ENCODE measurements around the gene STXBP3. TPM values are rescaled to one million over a fixed set of nuclear protein-coding genes. Genes with fewer than 3 reads are reported as not detected.

Gene STXBP3
- polyA plus RNA-seq, 1 of the 3 experiments (the other 2 are of a cell fraction) = 12.6 TPM

- POLR2A ChIA-PET = no interaction called here
- Histone ChIP-seq H3K36me3 (replicated peaks in 1 of 2; ENCODE audit: control insufficient read depth in 1 of 2, insufficient read depth in 2 of 2, low read length in 1 of 2) (no peaks in the 10 kb centered on the region), H3K9ac (no peak overlapping the region), H3K4me3 (ENCODE audit: low read depth in 2 of 2, low read length in 1 of 2) (no peak overlapping the region), H4K20me1 (ENCODE audit: insufficient read depth) (no peaks in the 10 kb centered on the region), H3K9me2 (no peaks in the 10 kb centered on the region), H3K27ac (ENCODE audit: low read depth in 2 of 2, low read length in 1 of 2) (no peak overlapping the region), H3K27me3 (ENCODE audit: insufficient read depth) (no peaks in the 10 kb centered on the region), H2AFZ (ENCODE audit: low read depth) (no peak overlapping the region), H3K79me2 (ENCODE audit: insufficient read depth) (no peaks in the 10 kb centered on the region), H3K4me2 (no peak overlapping the region), H3K4me1 (ENCODE audit: control insufficient read depth in 1 of 2, insufficient read depth in 2 of 2, low read depth in 1 of 2, low read length in 1 of 2) (no peaks in the 10 kb centered on the region; a peak in 1 of 4 replicates), H3F3A (replicated peaks; ENCODE audit: insufficient read depth) (peaks cover 3% of the 10 kb centered on the region), H3K9me3 (no peaks in the 10 kb centered on the region)
- 82% methylated on average over 3 of the region's 3 CpGs for WGBS (ENCODE audit: low lambda C conversion rate)
- CTCF ChIA-PET = interaction anchor here (1.1 kb wide), 1 partner anchor 26 kb away, joined by 3 read pairs; no protein-coding TSS in a partner anchor
- TF ChIP-seq SMC3 (IDR thresholded peaks at IDR 0.05; ENCODE audit: low read depth, low read length) (no peak), FOXJ3 (CRISPR knock-in tag; IDR thresholded peaks at IDR 0.05) (no peak), NRF1 (IDR thresholded peaks at IDR 0.05; ENCODE audit: low read depth, low read length) (no peak), MEF2A (IDR thresholded peaks at IDR 0.05; ENCODE audit: borderline replicate concordance, low read depth) (no peak), REST (IDR thresholded peaks at IDR 0.05; ENCODE audit: low read depth, low read length) (no peak), TAF1 (IDR thresholded peaks at IDR 0.05; ENCODE audit: borderline replicate concordance, low read depth, low read length) (no peak), GATA2 (CRISPR knock-in tag; IDR thresholded peaks at IDR 0.05) (no peak), RCOR1 (IDR thresholded peaks at IDR 0.05; ENCODE audit: low read length) (no peak), FOXM1 (IDR thresholded peaks at IDR 0.05; ENCODE audit: low read depth) (no peak), SIN3A (IDR thresholded peaks at IDR 0.05; ENCODE audit: borderline replicate concordance, low read depth, low read length) (no peak), RFX5 (IDR thresholded peaks at IDR 0.05; ENCODE audit: low read length) (no peak), JUND (IDR thresholded peaks at IDR 0.05) (no peak), NFIC (IDR thresholded peaks at IDR 0.05; ENCODE audit: borderline replicate concordance) (no peak), RXRA (IDR thresholded peaks at IDR 0.05; ENCODE audit: borderline replicate concordance, low read depth) (no peak), CHD2 (IDR thresholded peaks at IDR 0.05; ENCODE audit: low read length, partially characterized antibody) (no peak), MAX (IDR thresholded peaks at IDR 0.05; ENCODE audit: low read depth) (no peak), YY1 (IDR thresholded peaks at IDR 0.05; ENCODE audit: low read depth) (no peak)
- TF ChIP-seq, protein P1, sequence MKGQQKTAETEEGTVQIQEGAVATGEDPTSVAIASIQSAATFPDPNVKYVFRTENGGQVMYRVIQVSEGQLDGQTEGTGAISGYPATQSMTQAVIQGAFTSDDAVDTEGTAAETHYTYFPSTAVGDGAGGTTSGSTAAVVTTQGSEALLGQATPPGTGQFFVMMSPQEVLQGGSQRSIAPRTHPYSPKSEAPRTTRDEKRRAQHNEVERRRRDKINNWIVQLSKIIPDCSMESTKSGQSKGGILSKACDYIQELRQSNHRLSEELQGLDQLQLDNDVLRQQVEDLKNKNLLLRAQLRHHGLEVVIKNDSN (IDR thresholded peaks at IDR 0.05; ENCODE audit: borderline replicate concordance, low read depth) = no peak
- TF ChIP-seq, protein P2, sequence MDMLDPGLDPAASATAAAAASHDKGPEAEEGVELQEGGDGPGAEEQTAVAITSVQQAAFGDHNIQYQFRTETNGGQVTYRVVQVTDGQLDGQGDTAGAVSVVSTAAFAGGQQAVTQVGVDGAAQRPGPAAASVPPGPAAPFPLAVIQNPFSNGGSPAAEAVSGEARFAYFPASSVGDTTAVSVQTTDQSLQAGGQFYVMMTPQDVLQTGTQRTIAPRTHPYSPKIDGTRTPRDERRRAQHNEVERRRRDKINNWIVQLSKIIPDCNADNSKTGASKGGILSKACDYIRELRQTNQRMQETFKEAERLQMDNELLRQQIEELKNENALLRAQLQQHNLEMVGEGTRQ (IDR thresholded peaks at IDR 0.05; ENCODE audit: borderline replicate concordance, low read depth, low read length) = no peak
- DNase-seq = no peak
Measured at GRCh38 chr1:108843390-108844137, 97.1 kb downstream of the STXBP3 start.
